Activated CD4-positive, alpha-beta memory T cell treated with anti-CD3 and anti-CD28 coated beads for 36 hours (primary cell): ENCODE measurements around the gene OR2A14. TPM values are rescaled to one million over a fixed set of nuclear protein-coding genes. Genes with fewer than 3 reads are reported as not detected.

Source experiments
- CTCF ChIA-PET: fragments of 350-600 bp; sonication (Branson Sonifier 250); formaldehyde crosslinking; loops from one replicate; lab custom pipeline; 2021; ENCODE audit warnings: antibody characterized with exemption, inconsistent platforms; lab: Charles Lee
- POLR2A ChIA-PET: fragments of 350-600 bp; sonication (Branson Sonifier 250); formaldehyde crosslinking; loops from one replicate; lab custom pipeline; 2021; ENCODE audit warnings: antibody characterized with exemption; lab: Charles Lee
- DNase-seq: peaks from one replicate; pipeline ENCODE4 v3.0.0-alpha.2; 2020
- H3K27ac Mint-ChIP-seq: one replicate; pipeline ENCODE4 v1.8.0; 2021; ENCODE audit warnings: mixed read lengths
- H3K27me3 Mint-ChIP-seq: one replicate; pipeline ENCODE4 v1.8.0; 2021; ENCODE audit warnings: mixed read lengths
- H3K36me3 Mint-ChIP-seq: one replicate; pipeline ENCODE4 v1.8.0; 2021; ENCODE audit warnings: mixed read lengths
- H3K4me1 Mint-ChIP-seq: one replicate; pipeline ENCODE4 v1.8.0; 2021; ENCODE audit warnings: low read depth, mixed read lengths
- H3K4me3 Mint-ChIP-seq: one replicate; pipeline ENCODE4 v1.8.0; 2021; ENCODE audit warnings: mild to moderate bottlenecking, mixed read lengths
- H3K9me3 Mint-ChIP-seq: one replicate; pipeline ENCODE4 v1.8.0; 2021; ENCODE audit warnings: mixed read lengths
- intact Hi-C: fragments of 100-400 bp; cut with micrococcal nuclease; formaldehyde crosslinking; loops from one replicate; pipeline ENCODE4 v1.15.1; 2023
- total RNA-seq, 2 experiments: library from RNA; stranded (reverse); gene quantifications; one replicate each; pipeline ENCODE4 v1.2.3, GENCODE V29; 2021

Gene OR2A14
- total RNA-seq = not detected

DNA sequence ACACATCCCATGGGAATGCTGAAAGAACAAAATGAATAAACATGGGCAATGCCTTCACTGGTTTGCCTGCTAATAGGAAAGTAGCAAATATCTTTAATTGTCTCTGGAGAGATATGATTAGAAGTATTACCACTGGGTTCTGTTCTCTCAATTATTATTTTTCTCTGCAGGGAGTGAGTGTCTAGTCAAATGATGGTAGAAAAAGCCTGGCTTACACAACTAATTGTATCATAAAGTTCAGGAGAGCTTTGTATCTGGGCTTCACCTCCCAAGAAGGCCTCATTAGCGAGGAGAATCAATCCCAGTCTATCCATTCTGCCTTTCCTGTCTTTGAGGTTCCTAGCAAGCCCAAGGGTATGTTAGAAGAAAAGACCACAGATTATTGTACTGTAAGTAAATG, at the start of gene OR2A14:
Gene OR2A14 (plus strand): TSS at position 301 of the 400 bp plus-strand sequence. CDS start 5,937 bp downstream, outside the sequence.
- Mint-ChIP-seq H3K36me3 (no peaks in the 10 kb centered on the region), H3K27me3 (no peaks in the 10 kb centered on the region), H3K4me3 (no peak within 1 kb of the TSS), H3K9me3 (no peaks in the 10 kb centered on the region), H3K27ac (no peak within 1 kb of the TSS), H3K4me1 (no peaks in the 10 kb centered on the region)
- DNase-seq = no peak
- intact Hi-C loops = no loop called here
- CTCF ChIA-PET = no interaction called here
- POLR2A ChIA-PET = no interaction called here

DNA sequence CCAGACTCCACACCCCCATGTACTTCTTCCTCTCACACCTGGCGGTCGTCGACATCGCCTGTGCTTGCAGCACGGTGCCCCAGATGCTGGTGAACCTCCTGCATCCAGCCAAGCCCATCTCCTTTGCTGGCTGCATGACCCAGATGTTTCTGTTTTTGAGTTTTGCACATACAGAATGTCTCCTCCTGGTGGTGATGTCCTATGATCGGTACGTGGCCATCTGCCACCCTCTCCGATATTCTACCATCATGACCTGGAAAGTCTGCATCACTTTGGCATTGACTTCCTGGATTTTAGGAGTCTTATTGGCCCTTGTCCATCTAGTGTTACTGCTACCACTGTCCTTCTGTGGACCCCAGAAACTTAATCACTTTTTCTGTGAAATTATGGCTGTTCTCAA, 48.6 kb upstream of the OR2A14 start:
- DNase-seq = no peak
- no peaks in the 10 kb centered on the region for H3K4me1 Mint-ChIP-seq
- POLR2A ChIA-PET = no interaction called here
- H3K9me3 Mint-ChIP-seq = no peaks in the 10 kb centered on the region
- no peak overlapping the region for H3K4me3 Mint-ChIP-seq
- CTCF ChIA-PET = no interaction called here
- intact Hi-C loops = no loop called here
- H3K27me3 Mint-ChIP-seq = peaks cover 7% of the 10 kb centered on the region
- H3K27ac Mint-ChIP-seq = no peak overlapping the region
- no peaks in the 10 kb centered on the region for H3K36me3 Mint-ChIP-seq

GRCh38 chr7:144085978-144086377, 37.0 kb upstream of the OR2A14 start, which contains the start of gene OR2A12:
TSS of gene OR2A12 (plus strand) at chr7:144086278. CDS start at chr7:144095108, 8,830 bp downstream.
- Mint-ChIP-seq H3K4me3 (no peak within 1 kb of the TSS), H3K4me1 (no peaks in the 10 kb centered on the region), H3K9me3 (peaks cover 4% of the 10 kb centered on the region), H3K36me3 (no peaks in the 10 kb centered on the region), H3K27me3 (peaks cover 4% of the 10 kb centered on the region), H3K27ac (no peak within 1 kb of the TSS)
- no peak for DNase-seq
- ChIA-PET POLR2A (no interaction called here), CTCF (no interaction called here)
- intact Hi-C loops = no loop called here

- Mint-ChIP-seq H3K27me3 (peaks cover 4% of the 10 kb centered on the region), H3K9me3 (peaks cover 9% of the 10 kb centered on the region), H3K4me1 (no peaks in the 10 kb centered on the region), H3K36me3 (peaks cover 4% of the 10 kb centered on the region), H3K4me3 (no peak overlapping the region), H3K27ac (no peak overlapping the region)
- CTCF ChIA-PET = no interaction called here
- POLR2A ChIA-PET = no interaction called here
- no peak for DNase-seq
- intact Hi-C loops = no loop called here
Observed at GRCh38 chr7:144086730-144087129, 36.2 kb upstream of the OR2A14 start.

GRCh38 chr7:144087230-144087629, 35.7 kb upstream of the OR2A14 start:
- Mint-ChIP-seq H3K27ac (no peak overlapping the region), H3K36me3 (peaks cover 4% of the 10 kb centered on the region), H3K4me1 (no peaks in the 10 kb centered on the region), H3K9me3 (peaks cover 9% of the 10 kb centered on the region), H3K4me3 (no peak overlapping the region), H3K27me3 (peaks cover 4% of the 10 kb centered on the region)
- intact Hi-C loops = no loop called here
- ChIA-PET POLR2A (no interaction called here), CTCF (no interaction called here)
- no peak for DNase-seq

- ChIA-PET CTCF (no interaction called here), POLR2A (no interaction called here)
- no peak overlapping the region for H3K4me3 Mint-ChIP-seq
- intact Hi-C loops = no loop called here
- no peak overlapping the region for H3K27ac Mint-ChIP-seq
- peaks cover 3% of the 10 kb centered on the region for H3K27me3 Mint-ChIP-seq
- H3K9me3 Mint-ChIP-seq = peaks cover 9% of the 10 kb centered on the region
- H3K4me1 Mint-ChIP-seq = no peaks in the 10 kb centered on the region
- DNase-seq = no peak
- peaks cover 4% of the 10 kb centered on the region for H3K36me3 Mint-ChIP-seq
Observed at GRCh38 chr7:144090667-144091066, 32.3 kb upstream of the OR2A14 start.

DNA sequence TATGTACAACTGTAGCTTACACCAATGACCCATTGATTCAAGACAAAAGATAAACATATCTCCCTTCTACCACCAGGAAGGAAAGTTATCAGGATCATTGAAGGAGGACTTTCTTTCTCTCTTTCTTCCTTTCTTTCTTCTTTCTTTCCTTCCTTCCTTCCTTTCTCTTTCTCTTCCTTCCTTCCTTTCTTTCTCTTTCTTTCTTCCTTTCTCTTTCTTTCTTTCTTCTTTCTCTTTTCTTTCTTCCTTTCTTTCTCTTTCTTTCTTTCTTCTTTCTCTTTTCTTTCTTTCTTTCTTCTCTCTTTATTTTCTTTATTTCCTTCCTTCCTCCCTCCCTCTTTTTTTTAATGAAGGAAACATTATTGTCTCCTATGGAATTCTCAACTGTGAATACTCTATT, 24.2 kb upstream of the OR2A14 start:
- intact Hi-C loops = no loop called here
- peaks cover 8% of the 10 kb centered on the region for H3K4me1 Mint-ChIP-seq
- no peak overlapping the region for H3K27ac Mint-ChIP-seq

DNA sequence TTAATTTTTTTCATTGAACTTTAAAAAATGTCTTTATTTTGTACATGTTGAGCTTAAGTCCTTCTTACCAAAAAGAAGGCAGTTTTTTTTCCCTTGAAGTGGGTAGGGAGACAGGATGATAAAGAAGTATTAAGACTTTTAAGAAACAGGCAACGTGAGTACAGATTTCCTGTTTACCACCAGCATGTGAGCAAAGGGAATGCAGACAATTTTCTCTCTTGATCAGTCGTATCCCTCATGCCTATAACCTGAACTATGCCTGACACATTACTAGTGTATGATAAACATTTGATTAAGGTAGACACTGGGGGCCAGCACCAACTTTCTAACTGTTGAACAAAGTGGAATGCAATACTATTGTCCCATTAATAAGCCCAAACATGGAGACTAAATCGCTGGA, 22.4 kb upstream of the OR2A14 start:
- no peak for DNase-seq
- Mint-ChIP-seq H3K36me3 (no peaks in the 10 kb centered on the region), H3K4me1 (peaks cover 8% of the 10 kb centered on the region), H3K27me3 (peaks cover 6% of the 10 kb centered on the region), H3K27ac (no peak overlapping the region), H3K4me3 (no peak overlapping the region), H3K9me3 (no peaks in the 10 kb centered on the region)
- CTCF ChIA-PET = no interaction called here
- POLR2A ChIA-PET = no interaction called here
- intact Hi-C loops = no loop called here

More for the DNA sequence above, 24.2 kb upstream of the OR2A14 start:
- CTCF ChIA-PET = no interaction called here
- no peaks in the 10 kb centered on the region for H3K9me3 Mint-ChIP-seq
- no peak overlapping the region for H3K4me3 Mint-ChIP-seq
- no peaks in the 10 kb centered on the region for H3K36me3 Mint-ChIP-seq
- POLR2A ChIA-PET = no interaction called here
- DNase-seq = no peak
- peaks cover 5% of the 10 kb centered on the region for H3K27me3 Mint-ChIP-seq

DNA sequence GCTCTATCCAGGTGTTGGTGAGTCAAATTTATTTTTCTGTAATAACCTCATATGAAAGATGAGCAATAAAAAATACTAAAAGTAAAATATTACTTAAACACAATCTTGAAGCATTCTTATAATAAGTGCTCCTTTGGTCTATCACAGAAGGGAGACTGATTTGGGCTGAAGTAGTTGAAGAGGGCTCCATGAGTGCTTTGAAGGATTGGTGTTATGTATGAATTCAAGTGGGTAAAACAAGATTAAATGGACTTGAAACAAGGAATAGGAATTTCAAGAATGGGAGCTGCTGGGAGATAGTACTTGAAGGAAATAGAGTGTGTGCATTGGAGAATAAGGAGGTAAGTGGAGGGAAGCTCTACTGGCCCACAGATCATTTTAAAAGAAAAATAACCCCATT, 20.9 kb upstream of the OR2A14 start:
- H3K27me3 Mint-ChIP-seq = peaks cover 2% of the 10 kb centered on the region
- intact Hi-C loops = no loop called here
- ChIA-PET POLR2A (no interaction called here), CTCF (interaction anchor here (0.8 kb wide), 1 partner anchor 26 kb away, joined by 3 read pairs; no protein-coding TSS in a partner anchor)
- H3K9me3 Mint-ChIP-seq = no peaks in the 10 kb centered on the region
- peaks cover 8% of the 10 kb centered on the region for H3K4me1 Mint-ChIP-seq
- H3K27ac Mint-ChIP-seq = no peak overlapping the region
- H3K36me3 Mint-ChIP-seq = no peaks in the 10 kb centered on the region
- no peak overlapping the region for H3K4me3 Mint-ChIP-seq
- no peak for DNase-seq

GRCh38 chr7:144105211-144105610, 17.8 kb upstream of the OR2A14 start:
- intact Hi-C loops = no loop called here
- POLR2A ChIA-PET = no interaction called here
- Mint-ChIP-seq H3K36me3 (no peaks in the 10 kb centered on the region), H3K27ac (no peak overlapping the region), H3K9me3 (no peaks in the 10 kb centered on the region), H3K27me3 (peaks cover 2% of the 10 kb centered on the region), H3K4me3 (no peak overlapping the region), H3K4me1 (peaks cover 8% of the 10 kb centered on the region)
- no peak for DNase-seq
- CTCF ChIA-PET = interaction anchor here (0.7 kb wide), 1 partner anchor 23 kb away, joined by 3 read pairs; no protein-coding TSS in a partner anchor

DNA sequence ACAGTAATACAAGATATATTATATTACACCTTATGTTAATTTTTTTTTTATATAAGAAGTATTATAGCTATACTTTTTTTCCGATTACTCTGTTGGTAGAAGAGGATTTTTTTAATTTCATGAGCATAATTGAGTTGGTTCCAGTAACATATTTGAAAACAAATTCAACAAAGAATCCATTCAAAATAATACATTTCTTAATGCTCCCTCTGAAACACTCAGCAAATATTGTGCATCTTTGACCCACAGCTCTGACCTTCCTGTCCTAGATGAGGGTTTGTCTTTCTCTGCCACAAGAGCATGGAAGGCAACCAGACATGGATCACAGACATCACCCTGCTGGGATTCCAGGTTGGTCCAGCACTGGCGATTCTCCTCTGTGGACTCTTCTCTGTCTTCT, 13.7 kb upstream of the OR2A14 start, which contains the start of gene OR2A2:
Gene OR2A2 (plus strand): TSS at position 301 of the 400 bp plus-strand sequence. CDS start 0 bp downstream, at position 301.
- Mint-ChIP-seq H3K27ac (no peak within 1 kb of the TSS), H3K9me3 (no peaks in the 10 kb centered on the region), H3K4me1 (no peaks in the 10 kb centered on the region), H3K4me3 (no peak within 1 kb of the TSS), H3K36me3 (no peaks in the 10 kb centered on the region), H3K27me3 (peaks cover 9% of the 10 kb centered on the region)
- ChIA-PET POLR2A (no interaction called here), CTCF (interaction anchor here (2.0 kb wide), 1 partner anchor 19 kb away, joined by 5 read pairs; no protein-coding TSS in a partner anchor)
- intact Hi-C loops = no loop called here
- no peak for DNase-seq

DNA sequence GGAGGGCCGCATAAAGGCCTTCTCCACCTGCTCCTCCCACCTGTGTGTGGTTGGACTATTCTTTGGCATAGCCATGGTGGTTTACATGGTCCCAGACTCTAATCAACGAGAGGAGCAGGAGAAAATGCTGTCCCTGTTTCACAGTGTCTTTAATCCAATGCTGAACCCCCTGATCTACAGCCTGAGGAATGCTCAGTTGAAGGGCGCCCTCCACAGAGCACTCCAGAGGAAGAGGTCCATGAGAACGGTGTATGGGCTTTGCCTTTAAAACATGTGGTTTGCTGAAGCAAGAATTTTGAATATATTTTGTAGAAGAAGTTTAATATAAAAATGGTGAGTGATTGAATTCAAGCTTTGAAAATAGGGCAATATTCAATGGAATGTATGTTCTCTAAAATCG, 12.7 kb upstream of the OR2A14 start:
- no peaks in the 10 kb centered on the region for H3K9me3 Mint-ChIP-seq
- no peaks in the 10 kb centered on the region for H3K36me3 Mint-ChIP-seq
- ChIA-PET POLR2A (no interaction called here), CTCF (no interaction called here)
- H3K27me3 Mint-ChIP-seq = peaks cover 9% of the 10 kb centered on the region
- intact Hi-C loops = no loop called here
- no peak overlapping the region for H3K4me3 Mint-ChIP-seq
- no peak for DNase-seq
- no peaks in the 10 kb centered on the region for H3K4me1 Mint-ChIP-seq
- H3K27ac Mint-ChIP-seq = no peak overlapping the region

GRCh38 chr7:144113651-144114050, 9.3 kb upstream of the OR2A14 start:
- H3K27me3 Mint-ChIP-seq = peaks cover 9% of the 10 kb centered on the region
- no peaks in the 10 kb centered on the region for H3K4me1 Mint-ChIP-seq
- intact Hi-C loops = loop anchor here (1.0 kb wide), 1 partner anchor 200 kb away; no protein-coding TSS in a partner anchor
- ChIA-PET POLR2A (no interaction called here), CTCF (interaction anchor here (0.5 to 1.9 kb wide), 2 partner anchors 14 to 1798 kb away, joined by 3 to 8 read pairs; no protein-coding TSS in a partner anchor)
- DNase-seq = no peak
- no peak overlapping the region for H3K27ac Mint-ChIP-seq
- no peaks in the 10 kb centered on the region for H3K36me3 Mint-ChIP-seq
- H3K9me3 Mint-ChIP-seq = no peaks in the 10 kb centered on the region
- no peak overlapping the region for H3K4me3 Mint-ChIP-seq
